Stimulated activated CD8-positive, alpha-beta memory T cell treated with anti-CD3 and anti-CD28 coated beads, Interleukin-2, amount 100 ng/mL, for 1 hour (primary cell): ENCODE results near the gene AREG.
"Not testable (repeated sequence)": the region's sequence is repeated elsewhere in the genome, so short reads cannot be mapped to it uniquely, and the experiment has no call there.

Experiments
- DNase-seq, 2 donors: peaks; one replicate each; pipeline ENCODE4 v3.0.0-alpha.2; 2020; ENCODE audit warnings: low read depth in 2 of 2

AREG gene, protein sequence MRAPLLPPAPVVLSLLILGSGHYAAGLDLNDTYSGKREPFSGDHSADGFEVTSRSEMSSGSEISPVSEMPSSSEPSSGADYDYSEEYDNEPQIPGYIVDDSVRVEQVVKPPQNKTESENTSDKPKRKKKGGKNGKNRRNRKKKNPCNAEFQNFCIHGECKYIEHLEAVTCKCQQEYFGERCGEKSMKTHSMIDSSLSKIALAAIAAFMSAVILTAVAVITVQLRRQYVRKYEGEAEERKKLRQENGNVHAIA

GRCh38 chr4:74444891-74445642 lies at the start of gene AREG:
Gene AREG, plus strand, starts transcription at chr4:74445136. Its CDS starts 210 bp downstream, at chr4:74445346.
- peak; percentile 78 to 85 for DNase-seq

GRCh38 chr4:74395633-74396032 lies 49.3 kb upstream of the AREG start:
- DNase-seq: no peak

DNA sequence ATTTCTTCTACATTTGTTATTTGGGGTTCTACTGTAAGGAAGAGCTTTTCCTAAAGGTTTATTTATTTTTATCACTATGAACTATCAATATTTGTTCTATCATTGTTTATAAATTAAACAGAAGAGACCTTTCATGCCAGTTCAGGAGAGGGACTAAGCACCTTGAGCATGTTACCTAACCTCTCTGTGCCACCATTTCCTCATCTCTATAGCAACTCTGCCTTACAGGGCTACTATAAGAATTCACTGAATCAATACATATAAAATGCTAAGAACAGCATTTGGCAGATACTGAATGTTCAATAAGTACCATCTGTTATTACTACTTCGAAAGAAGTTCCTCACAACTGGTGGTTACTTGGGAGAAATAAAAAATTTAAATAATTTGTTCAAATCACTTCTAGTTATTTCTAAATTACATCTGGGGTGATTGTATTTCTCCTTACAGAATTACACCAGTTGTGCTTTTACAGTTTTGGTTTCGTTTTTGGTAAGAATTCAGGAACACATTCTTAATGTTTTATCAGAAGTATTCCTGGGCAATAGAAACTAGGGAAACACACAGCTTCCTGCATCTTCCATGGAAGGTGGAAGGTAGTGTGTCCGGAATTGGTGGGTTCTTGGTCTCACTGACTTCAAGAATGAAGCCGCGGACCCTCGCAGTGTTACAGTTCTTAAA lies 47.0 kb upstream of the AREG start:
- no peak for DNase-seq

GRCh38 chr4:74398894-74399589 lies 45.9 kb upstream of the AREG start:
- not testable (repeated sequence) for DNase-seq

DNA sequence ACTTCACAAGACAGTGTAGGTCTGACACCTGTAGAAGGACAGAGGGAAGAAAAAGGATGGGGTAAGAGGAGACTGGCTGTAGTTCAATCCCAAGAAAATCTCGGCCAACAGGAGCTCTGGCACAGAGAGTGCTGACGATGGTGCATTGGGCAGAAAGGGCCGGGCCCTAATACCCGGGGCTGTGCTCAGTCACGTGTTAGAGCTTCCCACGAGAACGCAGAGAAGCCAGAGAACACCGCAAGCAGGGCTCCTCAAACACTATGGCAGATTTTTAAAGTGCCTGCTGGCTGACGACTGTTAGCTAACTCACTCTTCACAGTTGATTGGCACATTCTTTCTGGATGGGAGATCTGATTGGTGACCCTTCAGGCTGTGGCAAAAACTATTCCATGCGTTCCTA lies 44.5 kb upstream of the AREG start:
- DNase-seq: no peak

GRCh38 chr4:74402692-74403456 lies 42.1 kb upstream of the AREG start:
- DNase-seq: no peak

DNA sequence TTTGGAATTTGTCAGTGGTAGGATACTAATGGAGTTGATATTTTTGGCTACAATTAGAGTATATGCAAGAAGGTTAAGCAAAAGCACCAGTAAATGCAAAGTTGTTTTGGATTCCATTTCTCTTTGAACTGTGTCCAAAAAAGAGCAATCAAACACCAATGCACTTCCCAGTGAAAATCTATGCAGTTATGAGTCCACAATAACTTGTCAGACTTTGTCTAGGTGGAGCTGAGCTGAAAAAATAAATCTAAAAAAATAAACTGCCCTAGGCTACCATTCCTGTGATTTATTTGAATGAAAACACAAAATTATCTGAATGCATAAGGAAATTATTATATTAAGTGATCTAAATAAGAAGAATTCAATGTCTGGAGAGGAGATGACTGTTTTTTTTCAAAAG lies 37.0 kb upstream of the AREG start:
- DNase-seq: no peak

DNA sequence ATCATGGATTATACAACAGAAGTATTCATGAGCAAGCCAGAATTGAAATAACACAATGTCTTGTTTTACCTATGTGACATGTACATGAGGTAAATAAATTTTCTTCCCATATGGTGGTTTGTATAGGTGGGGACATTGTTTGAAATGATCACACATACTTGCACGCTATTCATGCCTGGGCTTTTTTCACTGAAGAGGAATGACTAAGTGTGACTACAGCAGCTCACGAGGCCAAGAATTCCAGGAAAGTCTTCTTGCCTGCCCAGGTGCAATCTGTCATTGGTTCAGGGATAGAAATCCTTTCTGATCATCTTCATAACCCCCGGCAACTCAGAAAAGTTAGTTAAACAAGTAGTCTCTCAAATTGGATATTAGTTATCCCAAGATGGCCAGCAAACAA lies 36.3 kb upstream of the AREG start:
- no peak for DNase-seq

- DNase-seq: no peak
These were observed 34.7 kb upstream of the AREG start for GRCh38 chr4:74410272-74410671.

DNA sequence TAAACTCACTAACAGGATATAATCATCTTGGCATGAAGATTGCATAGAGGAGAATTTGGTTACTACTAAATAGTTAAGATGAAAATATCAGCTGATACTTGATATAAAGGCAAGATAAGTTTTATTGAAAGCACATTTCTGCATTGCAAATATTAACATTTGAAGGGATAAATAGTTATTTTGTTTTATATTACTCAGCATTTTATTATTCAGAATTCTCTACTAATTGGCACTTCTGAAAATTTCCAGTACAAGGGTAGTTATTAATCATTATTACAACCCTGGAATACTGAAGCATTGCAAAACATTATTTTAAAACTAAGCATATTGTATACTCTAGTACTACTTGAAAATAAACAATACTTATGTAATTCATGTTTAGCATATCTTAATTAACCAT lies 32.7 kb upstream of the AREG start:
- DNase-seq: no peak

DNA sequence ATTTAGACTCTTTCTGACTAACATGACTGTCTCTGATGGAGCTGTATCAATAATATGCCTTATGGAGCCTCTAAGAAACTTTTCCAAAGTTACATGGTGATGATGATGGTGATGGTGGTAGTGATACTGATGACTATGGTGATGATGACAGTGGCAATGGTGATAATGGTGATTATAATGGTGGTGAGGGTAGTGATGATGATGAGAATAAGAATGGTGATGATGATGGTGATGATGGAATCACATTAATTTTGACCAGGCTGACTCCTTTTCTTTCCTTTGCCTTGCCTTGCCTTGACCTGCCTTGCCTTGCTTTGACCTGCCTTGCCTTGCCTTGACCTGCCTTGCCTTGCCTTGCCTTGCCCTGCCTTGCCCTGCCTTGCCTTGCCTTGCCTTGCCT lies 31.7 kb upstream of the AREG start:
- no peak for DNase-seq

- no peak for DNase-seq
These were observed 30.7 kb upstream of the AREG start for GRCh38 chr4:74414149-74414809.

GRCh38 chr4:74415602-74416300 lies 29.2 kb upstream of the AREG start:
- no peak for DNase-seq

GRCh38 chr4:74418063-74418670 lies 26.8 kb upstream of the AREG start:
- DNase-seq: no peak

GRCh38 chr4:74420863-74421262 lies 24.1 kb upstream of the AREG start:
- DNase-seq: no peak

DNA sequence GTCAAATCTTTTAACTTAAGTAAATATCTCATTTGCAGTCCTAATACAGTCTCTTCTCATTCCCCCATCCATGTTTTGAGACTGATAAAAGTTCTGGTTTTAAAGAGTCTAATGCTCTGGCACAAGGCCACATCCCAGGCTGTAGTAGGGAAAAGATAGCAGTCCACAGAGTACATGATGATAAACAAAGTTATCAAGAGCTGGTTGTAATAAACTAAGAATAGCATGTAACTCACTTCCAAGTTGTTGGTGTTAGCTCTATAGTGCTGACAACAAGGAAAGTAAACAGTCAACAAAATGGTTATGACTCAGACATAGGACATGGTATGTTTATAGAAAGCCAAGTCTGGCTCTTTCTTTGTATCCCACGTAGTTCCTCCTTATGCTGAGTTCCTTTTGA lies 21.8 kb upstream of the AREG start:
- DNase-seq: no peak

DNA sequence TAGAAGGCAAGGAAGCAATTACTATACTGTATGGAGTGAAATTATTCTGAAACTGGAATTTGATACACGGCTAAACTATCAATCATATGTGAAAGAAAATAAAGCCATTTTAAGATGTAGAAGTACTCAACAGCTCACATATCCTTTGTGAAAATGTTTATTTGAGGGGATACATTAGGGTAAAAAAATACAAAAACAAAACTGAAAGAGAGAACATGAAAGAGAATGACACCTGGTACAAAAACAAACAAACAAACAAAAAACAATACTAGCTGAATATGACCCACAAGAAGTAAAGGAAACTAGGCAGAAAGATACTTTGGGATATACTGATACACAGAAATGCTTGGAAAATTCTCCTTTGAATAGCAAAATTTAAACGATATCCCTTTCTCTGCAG lies 20.8 kb upstream of the AREG start:
- DNase-seq: no peak

- no peak for DNase-seq
These were observed 18.8 kb upstream of the AREG start for GRCh38 chr4:74426101-74426500.

DNA sequence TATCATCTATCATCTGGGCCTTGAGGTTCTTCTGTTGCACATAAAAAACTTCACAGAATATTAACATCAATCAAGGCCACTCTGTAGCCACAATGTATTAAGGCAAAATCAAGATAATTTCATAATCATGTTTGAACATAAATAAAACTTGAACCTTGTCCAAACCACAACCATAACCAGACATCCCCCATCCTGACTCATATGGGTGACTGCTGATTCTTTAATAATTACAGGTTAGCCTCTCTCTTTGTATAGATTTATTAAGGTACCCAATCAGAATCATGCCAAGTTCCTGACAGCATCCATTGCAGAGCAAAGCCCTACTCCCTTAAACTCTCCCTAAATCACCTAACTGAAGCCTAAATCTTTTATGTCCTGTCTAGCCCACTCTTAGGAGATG lies 16.7 kb upstream of the AREG start:
- no peak for DNase-seq
